Astrocyte (in vitro differentiated cells and primary cell): ENCODE data around the gene NUP153. TPM values are rescaled to one million over a fixed set of nuclear protein-coding genes. Genes with fewer than 3 reads are reported as not detected.

ENCODE experiments used
- DNase-seq: peaks from one replicate; pipeline ENCODE4 v3.0.0-alpha.2; 2010; ENCODE audit warnings: low read depth
- FAIRE-seq: peaks from 2 replicates; lab custom pipeline; 2011; peaks lifted over from hg19 to GRCh38; lab: Jason Lieb, UNC
- H2AFZ ChIP-seq: 2 replicates; pipeline ENCODE4 v1.6.0; 2012; ENCODE audit warnings: low read depth, low read length, inconsistent platforms
- H3K27ac ChIP-seq: 2 replicates; pipeline ENCODE4 v1.5.1; 2011; ENCODE audit warnings: low read depth, low read length, inconsistent platforms
- H3K27me3 ChIP-seq: 2 replicates; pipeline ENCODE4 v1.6.0; 2011; ENCODE audit warnings: low read length, inconsistent platforms; ENCODE audit not compliant: insufficient read depth
- H3K36me3 ChIP-seq: 2 replicates; pipeline ENCODE4 v1.5.1; 2011; ENCODE audit warnings: low read length, inconsistent platforms; ENCODE audit not compliant: insufficient read depth
- H3K4me1 ChIP-seq: 2 replicates; pipeline ENCODE4 v1.5.1; 2011; ENCODE audit warnings: low read length, inconsistent platforms; ENCODE audit not compliant: insufficient read depth
- H3K4me2 ChIP-seq: 2 replicates; pipeline ENCODE4 v1.6.0; 2012; ENCODE audit warnings: low read length, inconsistent platforms
- H3K4me3 ChIP-seq: 2 replicates; pipeline ENCODE4 v1.5.1; 2011; ENCODE audit warnings: low read depth, mild to moderate bottlenecking, low read length, inconsistent platforms; ENCODE audit not compliant: insufficient read depth
- H3K79me2 ChIP-seq: 2 replicates; pipeline ENCODE4 v1.6.0; 2012; ENCODE audit warnings: mild to moderate bottlenecking, low read length, inconsistent platforms; ENCODE audit not compliant: insufficient read depth
- H3K9ac ChIP-seq: 2 replicates; pipeline ENCODE4 v1.6.0; 2012; ENCODE audit warnings: mild to moderate bottlenecking, low read length, inconsistent platforms
- H3K9me3 ChIP-seq: 2 replicates; pipeline ENCODE4 v1.5.1; 2012; ENCODE audit warnings: low read depth, mild to moderate bottlenecking, low read length, inconsistent platforms; ENCODE audit not compliant: insufficient read depth
- H4K20me1 ChIP-seq: 2 replicates; pipeline ENCODE4 v1.6.0; 2012; ENCODE audit warnings: low read length, inconsistent platforms; ENCODE audit not compliant: insufficient read depth
- H3K27ac Mint-ChIP-seq: one replicate; pipeline ENCODE4 v1.8.0; 2021; ENCODE audit warnings: mild to moderate bottlenecking, mixed read lengths; ENCODE audit not compliant: unreplicated experiment
- H3K27me3 Mint-ChIP-seq: one replicate; pipeline ENCODE4 v1.8.0; 2021; ENCODE audit warnings: low read depth, mixed read lengths; ENCODE audit not compliant: unreplicated experiment
- H3K36me3 Mint-ChIP-seq: one replicate; pipeline ENCODE4 v1.8.0; 2021; ENCODE audit warnings: low read depth, mixed read lengths; ENCODE audit not compliant: unreplicated experiment
- H3K4me1 Mint-ChIP-seq: one replicate; pipeline ENCODE4 v1.8.0; 2021; ENCODE audit warnings: low read depth, mixed read lengths; ENCODE audit not compliant: unreplicated experiment
- H3K4me3 Mint-ChIP-seq: one replicate; pipeline ENCODE4 v1.8.0; 2021; ENCODE audit warnings: mild to moderate bottlenecking, moderate library complexity, mixed read lengths; ENCODE audit not compliant: unreplicated experiment
- H3K9me3 Mint-ChIP-seq: one replicate; pipeline ENCODE4 v1.8.0; 2021; ENCODE audit warnings: mild to moderate bottlenecking, mixed read lengths; ENCODE audit not compliant: unreplicated experiment
- CTCF ChIP-seq: IDR thresholded peaks from 2 replicates; pipeline ENCODE4 v1.5.1; 2011; ENCODE audit warnings: low read depth, mild to moderate bottlenecking, inconsistent platforms, low read length, moderate library complexity; ENCODE audit not compliant: insufficient read depth
- EZH2 ChIP-seq: IDR thresholded peaks from 2 replicates; pipeline ENCODE4 v1.6.1; 2012; ENCODE audit warnings: mild to moderate bottlenecking, low read length, inconsistent platforms; ENCODE audit not compliant: insufficient read depth
- total RNA-seq: library from RNA; stranded (reverse); gene quantifications from 2 replicates; pipeline ENCODE4 v1.2.1, GENCODE V29; 2021

NUP153 gene
- total RNA-seq, 1 donor from 2014 or later = 51.6 TPM

DNA sequence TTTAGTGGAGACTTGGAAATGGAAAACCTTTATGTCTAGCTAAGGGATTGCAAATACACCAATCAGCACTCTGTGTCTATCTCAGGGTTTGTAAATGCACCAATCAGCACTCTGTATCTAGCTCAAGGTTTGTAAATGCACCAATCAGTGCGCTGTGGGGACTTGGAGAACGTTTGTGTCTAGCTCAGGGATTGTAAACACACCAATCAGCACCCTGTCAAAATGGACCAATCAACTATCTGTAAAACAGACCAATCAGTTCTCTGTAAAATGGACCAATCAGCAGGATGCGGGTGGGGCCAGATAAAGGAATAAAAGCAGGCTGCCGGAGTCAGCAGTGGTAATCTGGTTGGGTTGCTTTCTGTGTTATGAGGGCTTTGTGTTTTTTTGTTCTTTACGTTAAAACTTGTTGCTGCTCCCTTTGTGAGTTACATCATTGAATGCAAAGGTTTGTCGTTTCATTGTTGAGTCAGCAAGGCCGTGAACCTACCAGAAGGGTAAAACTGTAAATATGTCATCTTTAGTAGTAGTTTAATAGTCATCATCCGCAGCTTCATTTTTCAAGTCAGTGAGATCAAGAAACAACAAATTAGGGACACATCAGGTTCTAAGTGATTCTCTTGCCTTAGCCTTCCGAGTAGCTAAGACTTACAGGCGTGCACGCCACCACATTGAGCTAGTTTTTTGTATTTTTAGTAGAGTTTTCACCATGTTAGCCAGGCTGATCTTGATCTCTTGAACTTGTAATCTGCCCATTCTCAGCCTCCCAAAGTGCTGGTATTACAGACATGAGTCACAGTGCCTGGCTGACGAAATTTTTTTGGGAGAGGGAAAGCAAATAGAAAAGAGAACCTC lies 22.7 kb upstream of the NUP153 start:
- no peak for TF ChIP-seq CTCF
- FAIRE-seq (no peak), DNase-seq (no peak)
- Histone ChIP-seq H3K4me1 (no peaks in the 10 kb centered on the region), H2AFZ (no peak overlapping the region), H3K27ac (no peak overlapping the region), H3K27me3 (no peaks in the 10 kb centered on the region), H3K36me3 (no peaks in the 10 kb centered on the region), H3K4me2 (no peak overlapping the region), H3K4me3 (no peak overlapping the region), H3K9ac (no peak overlapping the region), H3K79me2 (no peaks in the 10 kb centered on the region), H3K9me3 (no peaks in the 10 kb centered on the region), H4K20me1 (no peaks in the 10 kb centered on the region)
- Mint-ChIP-seq H3K9me3 (peaks cover 7% of the 10 kb centered on the region), H3K27me3 (peaks cover 3% of the 10 kb centered on the region), H3K4me3 (no peak overlapping the region), H3K4me1 (no peaks in the 10 kb centered on the region), H3K36me3 (peaks cover 2% of the 10 kb centered on the region), H3K27ac (no peak overlapping the region)

DNA sequence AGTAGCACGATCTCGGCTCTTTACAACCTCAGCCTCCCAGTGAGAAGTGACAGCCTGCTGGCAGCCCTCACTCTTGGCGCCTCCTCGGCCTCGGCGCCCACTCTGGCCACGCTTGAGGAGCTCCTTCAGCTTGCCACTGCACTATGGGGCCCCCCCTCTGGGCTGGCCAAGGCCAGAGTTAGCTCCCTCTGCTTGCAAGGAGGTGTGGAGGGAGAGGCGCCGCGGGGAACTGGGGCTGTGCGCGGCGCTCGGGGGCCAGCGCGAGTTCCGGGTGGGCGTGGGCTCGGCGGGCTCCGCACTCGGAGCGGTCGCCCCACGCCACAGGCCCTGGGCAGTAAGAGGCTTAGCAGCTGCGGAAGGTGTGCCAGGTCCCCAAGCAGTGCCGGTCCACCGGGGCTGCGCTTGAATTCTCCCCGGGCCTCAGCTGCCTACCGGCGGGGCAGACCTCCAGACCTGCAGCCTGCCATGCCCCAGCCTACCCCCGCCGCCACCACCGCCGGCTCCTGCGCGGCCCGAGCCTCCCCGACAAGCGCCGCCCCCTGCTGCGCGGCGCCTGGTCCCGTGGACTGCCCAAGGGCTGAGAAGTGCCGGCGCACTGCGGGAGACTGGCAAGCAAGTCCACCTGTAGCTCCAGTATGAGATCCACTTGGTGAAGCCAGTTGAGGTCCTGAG lies 22.0 kb upstream of the NUP153 start:
- no peaks in the 10 kb centered on the region for H3K79me2 ChIP-seq
- no peak overlapping the region for H3K4me3 ChIP-seq
- H3K27ac Mint-ChIP-seq = no peak overlapping the region

More for the DNA sequence above, 22.0 kb upstream of the NUP153 start:
- H3K4me3 Mint-ChIP-seq = no peak overlapping the region
- H3K4me1 Mint-ChIP-seq = no peaks in the 10 kb centered on the region
- no peaks in the 10 kb centered on the region for H3K36me3 ChIP-seq
- H3K9me3 Mint-ChIP-seq = peaks cover 7% of the 10 kb centered on the region
- H3K4me2 ChIP-seq = no peak overlapping the region
- H3K4me1 ChIP-seq = no peaks in the 10 kb centered on the region
- H3K27me3 ChIP-seq = no peaks in the 10 kb centered on the region
- peaks cover 2% of the 10 kb centered on the region for H3K36me3 Mint-ChIP-seq
- no peaks in the 10 kb centered on the region for H4K20me1 ChIP-seq
- H3K27ac ChIP-seq = no peak overlapping the region
- TF ChIP-seq CTCF (no peak), EZH2 (no peak)
- no peak overlapping the region for H2AFZ ChIP-seq
- no peaks in the 10 kb centered on the region for H3K9me3 ChIP-seq
- FAIRE-seq (no peak), DNase-seq (no peak)
- no peak overlapping the region for H3K9ac ChIP-seq
- peaks cover 3% of the 10 kb centered on the region for H3K27me3 Mint-ChIP-seq
